Ammon's horn (tissue), 1 donor: ENCODE data around the gene SERP1.

Experiments used
- DNase-seq: peaks from one replicate; pipeline ENCODE4 v3.0.0-alpha.2; 2016; ENCODE audit warnings: low spot score

The SERP1 gene

GRCh38 chr3:150546226-150547044, at the start of gene SERP1, which contains the start of gene EIF2A:
TSS of gene SERP1 (minus strand) at chr3:150546496. CDS start at chr3:150546135, 361 bp downstream.
TSS of gene EIF2A (plus strand) at chr3:150546787. CDS start at chr3:150546803, 16 bp downstream.
- peak; percentile 99 for DNase-seq

- no peak for DNase-seq
These were observed 47.9 kb upstream of the SERP1 start for GRCh38 chr3:150594150-150594549.

GRCh38 chr3:150589759-150590158, 43.5 kb upstream of the SERP1 start:
- no peak for DNase-seq

GRCh38 chr3:150588027-150588830, 41.9 kb upstream of the SERP1 start:
- DNase-seq = no peak

- DNase-seq = no peak
These were observed 36.7 kb upstream of the SERP1 start for GRCh38 chr3:150583028-150583427.

- DNase-seq = no peak
These were observed 36.3 kb upstream of the SERP1 start for GRCh38 chr3:150582620-150583019.

- DNase-seq = no peak
These were observed 34.9 kb upstream of the SERP1 start for GRCh38 chr3:150581174-150581573.

GRCh38 chr3:150577855-150578254, 31.6 kb upstream of the SERP1 start:
- no peak for DNase-seq

- no peak for DNase-seq
These were observed 21.0 kb upstream of the SERP1 start for GRCh38 chr3:150567328-150567727.

- DNase-seq = no peak
These were observed 17.9 kb upstream of the SERP1 start for GRCh38 chr3:150564243-150564642.

GRCh38 chr3:150557725-150558124, 11.4 kb upstream of the SERP1 start:
- no peak for DNase-seq

GRCh38 chr3:150556792-150557191, 10.5 kb upstream of the SERP1 start:
- DNase-seq = no peak

GRCh38 chr3:150555859-150556436, 9.7 kb upstream of the SERP1 start:
- no peak for DNase-seq

GRCh38 chr3:150547045-150547741, 897 bp upstream of the SERP1 start:
- DNase-seq = no peak

- peak; percentile 60 for DNase-seq
These were observed 674 bp downstream of the SERP1 start for GRCh38 chr3:150545419-150546225.

GRCh38 chr3:150544726-150545125, 1.6 kb downstream of the SERP1 start:
- DNase-seq = peak; percentile 13

GRCh38 chr3:150544041-150544440, 2.3 kb downstream of the SERP1 start:
- no peak for DNase-seq

GRCh38 chr3:150543531-150543930, 2.8 kb downstream of the SERP1 start:
- DNase-seq = no peak

- DNase-seq = no peak
These were observed 3.2 kb downstream of the SERP1 start for GRCh38 chr3:150543128-150543527.

- no peak for DNase-seq
These were observed 5.3 kb downstream of the SERP1 start for GRCh38 chr3:150540991-150541390.

- DNase-seq = no peak
These were observed 6.0 kb downstream of the SERP1 start for GRCh38 chr3:150540297-150540696.
